GM18507 (cell line): ENCODE measurements around the gene TMEM44.
"Not testable (repeated sequence)": the region's sequence is repeated elsewhere in the genome, so short reads cannot be mapped to it uniquely, and the experiment has no call there.

ENCODE experiments used
- DNase-seq: peaks from one replicate; pipeline ENCODE4 v3.0.0; 2011; ENCODE audit warnings: low read depth; ENCODE audit not compliant: insufficient read length; ENCODE audit errors: extremely low spot score
- FAIRE-seq: peaks from 2 replicates; lab custom pipeline; 2011; peaks lifted over from hg19 to GRCh38; lab: Jason Lieb, UNC

Gene TMEM44

DNA sequence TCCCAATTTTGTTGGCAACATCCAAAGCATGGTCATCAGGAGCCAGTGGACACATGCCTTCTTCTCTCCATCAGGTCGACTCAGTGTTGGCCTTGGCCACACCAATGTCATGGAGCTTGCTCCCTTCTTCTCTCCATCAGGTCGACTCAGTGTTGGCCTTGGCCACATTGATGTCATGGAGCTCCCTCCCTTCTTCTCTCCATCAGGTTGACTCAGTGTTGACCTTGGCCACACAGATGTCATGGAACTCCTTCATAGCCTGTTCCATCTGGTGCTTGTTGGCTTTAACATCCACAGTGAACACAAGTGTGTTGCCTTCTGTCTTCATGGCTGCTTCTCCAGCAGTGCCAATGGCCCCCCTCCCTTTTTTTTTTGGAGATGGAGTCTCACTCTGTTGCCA, 70.2 kb downstream of the TMEM44 start:
- FAIRE-seq (no peak), DNase-seq (no peak)

DNA sequence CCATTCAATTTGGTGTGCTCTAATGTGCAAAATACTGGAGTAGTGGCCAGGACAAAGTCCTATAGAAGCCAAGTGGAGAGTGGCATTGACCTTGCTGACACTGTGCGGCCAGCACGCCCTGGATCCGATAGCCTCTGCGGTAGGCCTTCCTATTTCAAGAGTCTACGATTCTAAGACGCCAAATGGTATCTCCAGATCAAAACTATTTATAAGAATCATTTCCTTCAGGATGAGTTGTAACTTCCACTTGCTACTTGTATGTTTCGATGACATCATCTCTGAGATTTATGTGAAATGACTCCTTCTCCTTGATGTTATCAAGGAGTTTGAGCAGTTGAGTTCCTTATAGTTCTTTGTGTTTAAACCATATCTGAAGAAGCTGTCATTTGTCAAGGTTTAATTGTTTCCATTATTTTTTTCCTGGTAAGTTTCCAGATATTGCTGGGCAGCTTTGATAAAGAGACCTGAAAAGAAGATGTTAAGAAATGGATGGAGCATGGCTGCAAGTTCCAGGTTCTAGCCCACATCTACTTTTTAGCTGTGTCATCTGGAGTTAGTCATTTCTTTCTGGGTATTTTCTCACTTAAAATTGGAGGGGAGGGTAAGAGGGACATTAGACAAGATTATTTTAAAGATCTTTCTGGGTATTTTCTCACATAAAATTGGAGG, 71.8 kb downstream of the TMEM44 start:
- DNase-seq (no peak), FAIRE-seq (no peak)

DNA sequence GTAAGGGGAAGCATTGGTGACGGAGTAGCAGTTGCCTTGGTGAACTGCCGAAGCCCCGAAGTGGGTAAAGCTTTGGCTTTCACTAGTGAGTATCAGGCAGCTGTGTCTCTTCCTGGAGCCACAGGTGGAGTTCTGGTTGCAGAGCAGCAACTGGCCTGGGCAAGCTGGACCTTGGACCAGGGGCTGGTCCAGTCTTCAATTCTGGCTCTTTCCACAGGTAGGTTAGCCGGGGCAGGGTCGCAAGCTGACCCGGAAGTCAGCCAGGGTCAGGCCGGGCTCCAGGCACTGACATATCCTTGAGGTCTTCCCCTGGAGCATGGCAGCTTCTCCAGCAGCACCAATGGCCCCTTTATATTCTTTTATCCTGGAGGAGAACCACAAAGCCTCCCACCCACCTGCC, 73.2 kb downstream of the TMEM44 start:
- DNase-seq (no peak), FAIRE-seq (no peak)

DNA sequence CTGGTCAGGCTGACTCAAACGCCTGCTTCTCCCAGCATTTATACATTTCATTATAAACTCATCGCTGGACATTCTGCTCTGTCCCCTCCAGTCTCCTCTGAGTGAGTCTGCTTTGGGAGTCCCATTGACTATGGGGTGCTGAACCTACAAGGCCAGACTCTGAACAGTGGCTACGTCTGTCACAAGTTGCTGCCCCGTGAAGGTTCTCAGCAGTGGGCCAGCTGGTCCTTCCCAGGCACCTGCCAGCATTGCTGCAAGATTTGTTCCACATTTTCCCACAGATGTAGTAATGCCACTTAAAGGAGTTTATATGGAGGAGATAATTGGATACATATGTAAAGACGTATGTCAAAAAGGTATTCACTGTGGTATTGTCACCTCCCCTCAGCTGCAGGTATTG, 73.7 kb downstream of the TMEM44 start:
- FAIRE-seq (no peak), DNase-seq (no peak)

DNA sequence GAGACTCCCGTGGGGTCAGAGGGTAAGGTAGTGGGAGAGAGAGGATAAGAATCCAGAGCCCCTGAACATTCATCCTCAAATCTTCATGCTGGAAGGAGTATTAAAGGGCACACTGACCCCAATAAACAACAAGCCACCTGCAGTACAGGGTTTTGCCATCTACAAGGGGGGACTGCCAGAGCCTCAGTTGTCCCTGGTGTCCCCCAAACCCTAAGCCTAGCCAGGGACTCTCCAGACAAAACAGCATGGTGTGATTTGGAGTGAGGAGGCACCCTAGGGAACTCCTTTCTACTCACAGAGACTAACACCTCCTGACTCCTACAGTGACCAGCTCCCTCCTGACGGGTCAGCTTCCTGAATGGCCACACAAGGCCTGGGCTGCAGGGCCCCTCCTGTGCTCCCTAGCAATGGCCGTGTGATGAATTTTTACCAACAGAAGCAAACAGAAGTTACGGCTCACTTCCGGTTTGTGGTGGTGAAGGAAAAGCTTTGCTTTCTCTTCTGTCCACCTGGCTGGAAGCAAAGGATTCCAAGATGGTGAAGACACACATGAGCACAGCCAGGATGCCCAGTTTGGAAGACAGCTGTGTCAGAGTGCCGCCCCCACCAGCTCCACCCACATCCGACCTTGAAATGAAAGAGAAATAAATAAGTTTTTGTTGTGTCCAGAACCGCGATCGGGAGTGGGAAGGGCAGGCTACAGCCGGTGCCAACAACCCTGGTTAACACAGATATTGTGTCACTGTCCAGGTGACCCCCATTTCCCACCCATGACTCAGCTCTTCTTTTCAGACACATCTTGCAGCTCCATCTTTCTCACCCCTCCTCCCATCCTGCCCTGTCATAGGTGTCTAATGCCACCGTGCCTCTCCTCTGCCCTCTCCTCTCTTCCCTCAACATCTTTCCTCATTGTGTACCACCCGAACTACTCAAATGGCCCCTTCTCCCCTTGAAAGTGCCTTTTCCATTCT, 76.8 kb downstream of the TMEM44 start:
- peak; percentile 21 for FAIRE-seq
- no peak for DNase-seq

DNA sequence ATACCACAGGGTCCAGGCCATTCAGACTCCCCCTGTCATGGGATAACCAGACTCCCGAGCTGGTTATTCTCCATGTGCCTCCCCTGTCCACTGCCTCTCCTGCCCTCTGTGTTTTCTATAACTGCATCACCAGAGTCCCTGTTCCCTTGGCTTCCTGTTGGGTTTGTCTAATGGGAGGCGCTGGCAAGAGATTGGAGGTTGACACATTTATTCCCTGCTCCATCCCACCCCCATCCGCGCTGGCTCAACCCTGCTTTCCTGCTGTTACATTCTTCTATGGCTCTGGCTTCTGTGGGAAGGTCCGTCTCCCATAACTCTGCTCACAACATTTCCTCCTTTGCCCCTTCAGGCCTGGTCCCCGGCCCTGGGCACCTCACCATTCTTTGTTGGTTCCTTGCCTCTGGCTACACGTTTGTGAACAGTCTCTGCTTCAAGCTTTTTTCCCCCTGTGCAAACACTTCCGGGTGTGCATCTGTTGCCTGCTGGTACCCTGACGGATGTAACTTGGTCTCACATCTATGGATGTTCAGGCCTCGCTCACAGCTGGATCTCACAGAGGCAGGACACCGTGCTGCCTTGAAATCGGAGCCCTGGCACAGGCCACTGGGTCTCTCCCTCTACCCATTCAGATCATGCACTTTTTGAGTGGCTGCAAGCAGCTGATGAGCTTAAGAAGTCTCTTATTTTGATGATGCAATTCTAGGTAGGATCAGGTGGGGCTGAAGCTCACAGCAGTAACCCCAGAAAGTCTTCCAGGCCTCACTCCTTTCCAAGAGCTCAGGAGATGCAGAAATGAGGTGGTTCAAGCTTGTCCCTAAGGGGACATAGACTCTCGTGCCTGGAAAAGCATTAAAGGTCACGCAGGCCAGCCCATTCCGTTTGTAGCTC, 77.8 kb downstream of the TMEM44 start:
- FAIRE-seq (no peak), DNase-seq (no peak)

- no peak for FAIRE-seq
- no peak for DNase-seq
Observed at GRCh38 chr3:194554473-194555123, 78.6 kb downstream of the TMEM44 start.

GRCh38 chr3:194552327-194552949, 80.8 kb downstream of the TMEM44 start:
- DNase-seq (no peak), FAIRE-seq (no peak)

DNA sequence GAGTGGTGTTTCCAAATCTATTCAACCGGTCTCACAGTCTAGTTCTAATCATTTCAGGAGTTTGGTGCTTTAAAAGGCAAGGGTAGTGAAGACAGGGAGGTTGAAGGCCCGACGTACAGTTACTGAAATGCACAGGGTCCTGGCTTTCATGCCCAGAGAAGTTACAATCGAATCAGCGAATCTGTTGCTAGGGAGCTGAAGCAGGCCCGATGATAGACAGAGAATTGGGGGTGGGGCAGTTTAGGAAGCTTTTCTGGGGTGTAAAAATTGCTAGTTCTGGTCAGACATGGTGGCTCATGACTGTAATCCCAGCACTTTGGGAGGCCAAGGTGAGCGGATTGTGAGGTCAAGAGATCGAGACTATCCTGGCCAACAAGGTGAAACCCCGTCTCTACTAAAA, 83.4 kb downstream of the TMEM44 start:
- FAIRE-seq (no peak), DNase-seq (no peak)

- no peak for FAIRE-seq
- DNase-seq: no peak
Observed at GRCh38 chr3:194548346-194549321, 84.6 kb downstream of the TMEM44 start.

GRCh38 chr3:194547042-194547441, 86.2 kb downstream of the TMEM44 start:
- DNase-seq (no peak), FAIRE-seq (no peak)

GRCh38 chr3:194545538-194545937, 87.7 kb downstream of the TMEM44 start:
- FAIRE-seq, DNase-seq: not testable (repeated sequence)

GRCh38 chr3:194543550-194543949, 89.7 kb downstream of the TMEM44 start:
- FAIRE-seq: no peak
- DNase-seq: no peak

GRCh38 chr3:194541483-194541882, 91.7 kb downstream of the TMEM44 start:
- peak; percentile 26 for FAIRE-seq
- DNase-seq: no peak

DNA sequence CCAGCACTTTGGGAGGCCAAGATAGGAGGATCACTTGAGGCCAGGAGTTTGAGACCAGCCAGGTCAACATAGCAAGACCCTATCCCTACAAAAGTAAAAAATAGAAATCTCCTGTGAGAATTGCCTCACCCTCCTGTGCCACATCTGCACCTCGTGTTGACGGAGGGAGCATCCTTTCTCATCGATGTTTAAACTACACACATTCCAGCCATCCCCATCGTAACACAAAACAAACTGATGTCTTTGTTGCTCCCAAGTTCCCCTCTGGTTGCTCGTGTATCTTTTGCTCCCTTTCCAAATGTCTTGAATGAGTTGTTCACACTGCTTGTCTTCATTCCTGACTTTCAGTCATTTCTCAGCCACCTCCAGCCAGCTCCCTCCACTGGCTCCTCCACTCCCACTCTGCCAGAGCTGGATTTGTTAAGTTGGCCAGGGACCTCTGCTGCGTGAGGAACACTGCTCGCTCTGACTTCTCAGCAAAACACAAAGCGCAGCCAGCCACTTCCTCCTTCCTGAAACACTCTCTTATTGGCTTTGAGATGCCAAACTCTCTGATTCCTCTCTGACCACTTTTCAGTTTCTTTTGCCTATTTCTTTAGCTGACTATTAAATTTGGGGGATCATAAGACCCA, 92.8 kb downstream of the TMEM44 start:
- no peak for DNase-seq
- no peak for FAIRE-seq

DNA sequence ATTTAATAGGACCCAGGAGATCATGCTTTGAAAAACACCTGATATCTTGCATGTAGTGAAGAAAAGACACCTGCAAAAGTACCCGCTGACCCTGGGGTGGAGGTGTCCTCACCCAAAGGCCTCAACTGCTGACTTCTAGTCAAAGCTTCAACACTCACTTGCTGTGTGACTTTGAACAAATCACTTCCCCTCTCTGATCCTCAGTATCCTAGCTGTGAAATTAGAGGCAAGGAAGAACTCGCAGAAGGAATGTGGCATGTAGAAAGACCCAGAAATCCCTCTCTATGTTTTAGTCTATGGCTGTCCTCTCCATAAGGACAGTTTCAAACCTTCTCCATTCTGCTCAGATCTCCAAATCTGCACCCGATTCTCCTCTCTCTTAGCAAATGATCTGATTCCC, 93.7 kb downstream of the TMEM44 start:
- FAIRE-seq (no peak), DNase-seq (no peak)

DNA sequence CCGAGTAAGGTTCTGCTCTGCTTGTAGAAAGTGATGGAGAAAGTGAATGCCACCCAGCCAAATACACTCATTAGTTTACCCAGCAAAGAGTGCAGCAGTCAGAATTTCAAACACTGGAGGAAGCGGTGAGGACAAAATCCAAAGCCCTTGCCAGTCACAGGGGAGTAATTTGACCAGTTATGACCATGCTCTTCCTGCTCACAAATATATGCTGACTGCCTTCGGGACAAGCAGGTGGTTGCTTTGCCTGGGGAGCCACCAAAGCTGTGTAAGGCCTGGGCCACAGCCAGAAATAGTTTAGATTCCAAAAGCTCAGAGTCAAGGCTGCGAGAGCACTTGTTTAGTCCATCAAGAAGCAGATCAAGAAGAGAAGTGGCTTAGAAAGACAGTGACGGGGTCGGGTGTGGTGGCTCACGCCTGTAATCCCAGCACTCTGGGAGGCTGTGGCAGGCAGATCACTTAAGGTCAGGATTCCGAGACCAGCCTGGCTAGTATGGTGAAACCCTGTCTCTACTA, 95.4 kb downstream of the TMEM44 start:
- DNase-seq: no peak
- no peak for FAIRE-seq
